GM19455 (cell line): ENCODE results near the gene TMEM144.
"Not testable (repeated sequence)": the region's sequence is repeated elsewhere in the genome, so short reads cannot be mapped to it uniquely, and the experiment has no call there.

ENCODE experiments used
- ATAC-seq: cut with Tn5 transposase; IDR thresholded peaks from one replicate; pipeline ENCODE4 v1.9.1; 2021; ENCODE audit not compliant: unreplicated experiment

Gene TMEM144

GRCh38 chr4:158234671-158235070 lies 24.4 kb downstream of the TMEM144 start:
- ATAC-seq = no peak

- ATAC-seq = no peak
Observed at GRCh38 chr4:158236304-158237030, 26.2 kb downstream of the TMEM144 start.

- no peak for ATAC-seq
Observed at GRCh38 chr4:158238575-158238974, 28.3 kb downstream of the TMEM144 start.

GRCh38 chr4:158239196-158239595 lies 28.9 kb downstream of the TMEM144 start:
- no peak for ATAC-seq

- no peak for ATAC-seq
Observed at GRCh38 chr4:158243071-158243470, 32.8 kb downstream of the TMEM144 start.

- no peak for ATAC-seq
Observed at GRCh38 chr4:158250321-158250720, 40.0 kb downstream of the TMEM144 start.

- ATAC-seq = peak; percentile 78
Observed at GRCh38 chr4:158253350-158253980, 43.2 kb downstream of the TMEM144 start.

GRCh38 chr4:158254292-158254691 lies 44.0 kb downstream of the TMEM144 start:
- ATAC-seq = no peak

GRCh38 chr4:158255727-158256324 lies 45.5 kb downstream of the TMEM144 start:
- peak; percentile 73 for ATAC-seq

- ATAC-seq = no peak
Observed at GRCh38 chr4:158259955-158260575, 49.8 kb downstream of the TMEM144 start.

GRCh38 chr4:158261480-158261879 lies 51.2 kb downstream of the TMEM144 start:
- no peak for ATAC-seq

- ATAC-seq = no peak
Observed at GRCh38 chr4:158268553-158268952, 58.3 kb downstream of the TMEM144 start.

- no peak for ATAC-seq
Observed at GRCh38 chr4:158274636-158275035, 64.3 kb downstream of the TMEM144 start.

- no peak for ATAC-seq
Observed at GRCh38 chr4:158277558-158277957, 67.3 kb downstream of the TMEM144 start.

GRCh38 chr4:158279052-158279451 lies 68.8 kb downstream of the TMEM144 start:
- not testable (repeated sequence) for ATAC-seq

- ATAC-seq = no peak
Observed at GRCh38 chr4:158280856-158281255, 70.6 kb downstream of the TMEM144 start.

- no peak for ATAC-seq
Observed at GRCh38 chr4:158282252-158282651, 72.0 kb downstream of the TMEM144 start.

GRCh38 chr4:158285429-158286216 lies 75.3 kb downstream of the TMEM144 start:
- no peak for ATAC-seq

GRCh38 chr4:158290912-158291311 lies 80.6 kb downstream of the TMEM144 start:
- ATAC-seq = no peak

GRCh38 chr4:158291334-158292055 lies 81.2 kb downstream of the TMEM144 start:
- no peak for ATAC-seq
